Raji (cell line): ENCODE measurements around the gene ST3GAL4.

Experiments used
- POLR2A ChIP-seq: IDR thresholded peaks from 2 replicates; pipeline ENCODE4 v1.6.1; 2011; ENCODE audit warnings: low read depth, low read length, control low read depth; ENCODE audit not compliant: insufficient read depth

ST3GAL4 gene

DNA sequence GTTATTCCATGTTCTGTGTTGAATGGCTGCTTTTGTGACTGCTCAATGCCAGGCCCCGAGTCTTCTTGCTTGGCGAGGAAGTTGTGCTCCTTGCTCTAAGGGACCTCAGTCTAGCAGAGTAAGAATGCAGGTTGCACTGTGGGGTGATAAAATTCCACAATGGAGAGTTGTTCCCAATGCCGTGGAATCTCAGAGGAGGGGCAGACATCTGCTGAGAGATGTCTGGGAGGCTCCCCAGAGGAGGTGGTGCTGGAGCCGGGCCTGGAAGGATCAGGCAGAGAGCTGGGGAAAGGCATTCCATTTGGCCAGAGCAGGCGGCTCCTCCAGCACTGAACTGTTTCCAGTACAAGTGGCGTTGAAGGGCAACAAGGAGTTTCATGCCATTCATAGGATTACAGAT lies 55.2 kb downstream of the ST3GAL4 start:
- no peak for TF ChIP-seq POLR2A

DNA sequence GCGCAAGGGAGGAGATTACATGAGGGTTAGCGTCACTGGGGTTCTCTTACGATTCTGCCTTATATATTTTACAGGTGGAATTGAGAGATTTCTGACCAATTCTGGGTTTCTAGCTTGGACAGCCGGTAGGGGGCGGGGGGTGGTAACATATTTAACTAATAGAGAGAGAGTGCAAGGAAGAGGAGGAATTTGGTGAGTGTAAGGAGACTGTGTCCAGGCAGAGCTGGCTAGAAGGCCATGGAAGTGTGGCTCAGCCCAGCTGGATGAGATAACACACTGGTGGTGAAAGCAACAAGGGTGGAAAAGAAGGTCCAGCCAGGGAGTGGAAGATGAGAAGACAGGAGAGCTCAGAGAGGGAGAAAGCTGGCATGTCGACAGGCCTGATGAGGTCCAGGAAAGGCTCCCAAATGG lies 56.5 kb downstream of the ST3GAL4 start:
- no peak for TF ChIP-seq POLR2A

DNA sequence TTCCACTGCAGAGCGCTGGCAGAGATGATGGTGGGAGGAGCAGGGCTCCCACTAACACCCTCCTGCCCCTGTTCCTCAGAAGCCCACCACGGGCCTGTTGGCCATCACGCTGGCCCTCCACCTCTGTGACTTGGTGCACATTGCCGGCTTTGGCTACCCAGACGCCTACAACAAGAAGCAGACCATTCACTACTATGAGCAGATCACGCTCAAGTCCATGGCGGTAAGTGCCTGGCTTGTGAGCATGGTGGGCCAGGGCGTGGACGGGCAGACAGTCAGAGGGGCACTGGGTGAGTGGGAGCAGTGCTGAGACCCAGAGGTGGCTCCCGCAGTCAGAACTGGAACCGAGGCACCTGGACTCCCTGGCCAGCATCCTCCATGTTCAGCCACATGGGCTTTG lies 57.9 kb downstream of the ST3GAL4 start:
- TF ChIP-seq POLR2A, result no peak

DNA sequence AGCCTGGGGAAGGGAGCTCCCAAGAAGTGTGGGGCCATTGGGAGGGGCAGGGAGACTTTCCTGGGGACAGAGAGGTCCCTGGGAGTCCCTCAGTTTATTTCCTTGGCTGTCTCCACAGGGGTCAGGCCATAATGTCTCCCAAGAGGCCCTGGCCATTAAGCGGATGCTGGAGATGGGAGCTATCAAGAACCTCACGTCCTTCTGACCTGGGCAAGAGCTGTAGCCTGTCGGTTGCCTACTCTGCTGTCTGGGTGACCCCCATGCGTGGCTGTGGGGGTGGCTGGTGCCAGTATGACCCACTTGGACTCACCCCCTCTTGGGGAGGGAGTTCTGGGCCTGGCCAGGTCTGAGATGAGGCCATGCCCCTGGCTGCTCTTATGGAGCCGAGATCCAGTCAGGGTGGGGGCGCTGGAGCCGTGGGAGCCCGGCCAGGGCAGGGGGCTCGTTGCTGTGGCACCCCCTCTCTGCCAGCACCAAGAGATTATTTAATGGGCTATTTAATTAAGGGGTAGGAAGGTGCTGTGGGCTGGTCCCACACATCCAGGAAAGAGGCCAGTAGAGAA lies 58.4 kb downstream of the ST3GAL4 start:
- TF ChIP-seq POLR2A, result no peak

DNA sequence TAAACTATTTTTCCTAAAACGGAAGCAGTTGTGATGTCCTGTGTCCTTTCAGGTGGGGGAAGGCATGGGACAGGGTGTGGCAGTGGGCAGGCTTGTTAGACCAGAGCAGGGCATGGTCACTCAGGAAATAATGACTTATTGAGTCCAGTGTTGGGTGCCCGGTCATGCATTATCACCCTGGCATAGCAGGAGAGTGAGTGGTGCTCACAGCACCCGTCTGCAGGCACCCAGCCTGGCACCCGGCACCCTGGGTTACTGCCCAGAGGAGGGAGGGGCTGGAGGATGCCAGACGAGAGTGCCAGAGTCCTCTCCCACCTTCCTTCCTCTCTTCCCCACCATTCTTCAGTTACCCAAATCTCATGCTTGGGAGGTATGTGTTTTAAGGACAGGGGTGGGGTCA lies 59.1 kb downstream of the ST3GAL4 start:
- no peak for TF ChIP-seq POLR2A

DNA sequence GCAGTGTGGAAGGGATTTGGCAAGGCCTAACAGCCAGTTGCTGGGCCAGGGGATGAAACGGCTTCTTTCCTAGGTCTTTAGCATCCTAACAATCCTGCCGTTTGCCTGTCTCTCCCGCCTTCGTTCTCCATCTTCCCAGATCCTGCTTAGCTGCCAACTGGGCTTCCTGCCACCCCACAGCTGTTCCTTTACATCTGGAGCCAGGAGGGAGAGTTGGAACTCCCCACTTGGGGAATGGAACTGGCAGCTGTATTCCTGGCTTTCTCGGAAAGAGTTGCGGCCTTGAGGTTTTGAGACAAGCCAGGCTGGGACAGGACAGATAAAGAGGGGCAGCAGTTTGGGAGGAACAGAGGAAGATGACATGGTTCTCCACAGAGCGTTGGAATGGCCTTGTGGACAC lies 59.6 kb downstream of the ST3GAL4 start:
- TF ChIP-seq POLR2A, result no peak

DNA sequence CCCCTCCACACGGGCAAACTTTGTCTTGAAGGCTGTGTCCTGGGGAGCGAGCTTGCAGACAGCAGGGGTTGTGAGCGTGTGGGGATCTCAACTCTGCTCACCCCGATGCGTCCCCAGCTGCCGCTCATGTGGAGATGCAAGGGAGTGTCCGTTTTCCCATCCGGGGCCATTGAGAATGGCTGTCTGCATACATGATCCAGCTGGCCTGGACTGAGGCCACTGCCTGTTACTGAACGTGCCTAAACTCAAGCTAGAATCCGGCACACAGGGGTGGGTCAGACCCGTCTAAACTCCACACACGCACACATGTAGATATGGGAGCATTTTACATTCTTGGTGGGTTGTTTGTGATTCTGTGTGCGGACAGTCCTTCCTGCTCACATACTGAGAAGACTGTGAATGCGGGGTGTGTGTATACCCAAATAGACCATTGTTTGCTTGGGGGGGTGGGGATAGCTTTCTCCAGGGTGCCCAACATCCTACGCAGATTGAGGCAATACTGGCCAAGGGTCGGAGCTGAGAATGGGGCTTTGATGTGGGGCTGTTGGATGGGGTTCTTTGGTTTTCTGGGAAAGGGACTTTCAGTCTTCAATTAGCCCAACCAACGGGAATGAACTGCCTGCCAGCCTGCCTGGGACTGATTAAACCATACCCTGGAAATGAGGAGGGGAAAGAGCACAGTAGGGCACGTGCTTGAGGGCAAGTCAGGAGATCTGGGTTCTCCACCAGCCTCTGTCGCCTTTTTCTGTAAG lies 60.4 kb downstream of the ST3GAL4 start:
- no peak for TF ChIP-seq POLR2A

DNA sequence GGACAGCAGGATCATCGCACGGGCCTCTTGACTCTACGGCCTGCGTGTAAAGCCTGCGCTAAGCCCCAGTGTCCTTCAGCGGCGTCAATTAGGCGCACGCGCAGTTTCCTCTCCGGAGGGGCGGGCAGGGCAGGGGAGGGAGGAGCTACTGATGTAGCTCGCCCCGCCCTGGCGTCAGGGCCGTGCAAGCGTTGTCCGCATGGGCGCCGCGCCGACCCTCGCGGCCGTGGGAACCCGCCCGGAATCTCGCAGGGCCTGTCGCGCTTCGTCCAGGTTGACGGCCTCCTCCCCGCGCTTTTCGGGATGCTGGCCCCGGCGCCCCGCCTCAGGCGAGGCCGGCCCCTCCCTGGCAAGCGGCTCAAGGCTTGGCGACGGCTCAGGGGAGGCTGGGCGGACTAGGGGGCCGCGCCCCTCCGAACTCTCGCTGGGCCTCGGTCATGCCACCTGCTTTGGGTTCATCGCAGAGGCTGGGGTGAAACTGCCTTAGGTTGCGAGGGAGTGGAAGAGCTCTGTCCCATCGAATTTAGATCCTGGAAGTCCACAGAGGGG lies 61.1 kb downstream of the ST3GAL4 start:
- no peak for TF ChIP-seq POLR2A

DNA sequence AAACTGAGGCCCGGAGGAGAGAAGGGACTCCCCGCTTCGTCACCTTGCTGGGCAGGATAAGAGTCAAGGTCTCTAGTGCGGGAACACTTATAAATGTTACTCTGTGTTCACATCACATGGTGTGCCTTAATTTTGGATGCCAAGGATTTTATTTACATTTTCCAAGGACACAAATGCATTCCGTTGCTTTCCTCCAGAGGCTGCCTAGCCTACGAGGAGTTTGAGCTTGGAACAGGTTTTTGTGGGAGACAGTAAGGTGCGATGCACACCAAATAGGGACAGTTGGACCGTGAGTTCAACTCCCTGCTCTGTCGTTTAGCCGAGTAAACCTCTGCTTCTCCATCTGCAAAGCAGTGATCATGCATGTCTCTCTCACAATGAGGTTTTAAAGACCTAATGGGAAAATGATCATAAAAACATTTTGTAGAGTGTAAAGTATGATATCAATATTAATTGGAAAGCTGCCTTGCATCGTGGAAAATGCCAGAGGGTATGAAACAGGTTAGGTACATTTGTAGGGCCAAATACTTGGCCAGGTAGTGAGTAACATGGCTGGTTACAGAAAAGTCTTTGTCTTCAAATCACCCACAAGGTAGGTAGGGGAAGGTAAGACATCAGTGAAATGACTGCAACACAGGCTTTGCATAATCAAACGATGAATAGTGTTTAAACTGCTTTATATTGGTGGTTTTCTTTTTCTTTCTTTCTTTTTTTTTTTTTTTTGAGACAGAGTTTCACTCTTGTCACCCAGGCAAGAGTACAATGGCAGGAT lies 61.8 kb downstream of the ST3GAL4 start:
- TF ChIP-seq POLR2A, result no peak

DNA sequence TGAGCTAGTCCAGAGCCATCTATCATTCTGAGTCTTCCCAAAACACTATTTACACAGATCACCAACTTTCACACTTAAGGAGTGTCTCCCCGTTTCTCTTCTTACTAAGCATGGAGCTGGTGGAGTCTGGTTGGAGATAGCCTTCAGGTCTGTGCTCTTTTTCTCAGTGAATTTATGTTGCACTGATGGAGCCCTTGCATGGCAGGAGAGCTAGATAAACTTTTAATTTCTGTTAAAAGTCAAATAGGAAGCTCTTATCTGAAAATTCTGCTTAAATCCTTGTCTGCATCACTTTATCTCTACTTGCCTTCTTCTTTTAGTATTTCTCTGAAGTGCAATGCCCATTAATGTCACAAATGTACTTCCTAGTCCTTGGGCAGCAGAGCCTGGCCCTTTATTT lies 63.4 kb downstream of the ST3GAL4 start:
- no peak for TF ChIP-seq POLR2A

DNA sequence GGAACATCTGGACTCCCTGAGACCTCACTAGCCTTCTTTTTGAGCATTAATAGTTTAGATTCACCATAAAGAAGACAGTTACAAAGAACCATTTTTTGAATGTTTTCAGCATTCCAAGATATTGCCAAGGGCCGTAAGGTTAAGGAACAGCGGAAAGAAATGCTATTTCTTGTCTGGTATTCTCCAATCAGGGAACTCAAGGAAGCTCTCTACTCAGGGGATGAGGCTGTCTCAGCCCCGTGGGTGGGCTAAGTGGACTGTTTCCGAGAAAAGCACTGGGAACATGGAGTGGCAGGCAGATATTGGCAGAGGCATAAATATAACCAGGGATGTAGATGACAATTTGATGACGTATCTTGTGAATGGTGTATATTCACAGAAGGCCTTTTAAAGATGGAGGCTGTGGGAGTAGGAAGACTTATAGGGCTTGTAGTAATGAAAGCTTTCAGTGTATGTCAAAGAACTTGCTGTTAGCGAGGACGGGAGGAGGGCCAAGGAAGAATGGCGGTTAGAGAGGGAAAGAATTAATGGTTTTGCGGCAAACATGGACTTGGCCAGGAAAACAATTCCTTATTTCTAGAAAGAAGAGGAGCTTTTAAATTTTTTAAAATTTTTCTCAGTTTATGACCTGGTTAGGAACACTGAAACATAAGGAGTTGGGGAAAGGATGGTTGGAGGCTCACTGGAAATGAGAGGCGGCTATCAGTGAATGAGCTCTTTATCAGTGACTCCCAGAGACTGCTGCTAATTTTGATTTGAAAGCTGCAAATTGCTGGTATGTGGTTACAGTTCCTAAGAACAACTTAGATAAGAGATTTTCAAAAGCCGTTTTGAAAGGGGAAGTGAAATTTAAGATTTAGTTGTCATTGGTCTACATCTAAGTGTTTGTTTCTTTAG lies 64.6 kb downstream of the ST3GAL4 start:
- TF ChIP-seq POLR2A, result no peak

DNA sequence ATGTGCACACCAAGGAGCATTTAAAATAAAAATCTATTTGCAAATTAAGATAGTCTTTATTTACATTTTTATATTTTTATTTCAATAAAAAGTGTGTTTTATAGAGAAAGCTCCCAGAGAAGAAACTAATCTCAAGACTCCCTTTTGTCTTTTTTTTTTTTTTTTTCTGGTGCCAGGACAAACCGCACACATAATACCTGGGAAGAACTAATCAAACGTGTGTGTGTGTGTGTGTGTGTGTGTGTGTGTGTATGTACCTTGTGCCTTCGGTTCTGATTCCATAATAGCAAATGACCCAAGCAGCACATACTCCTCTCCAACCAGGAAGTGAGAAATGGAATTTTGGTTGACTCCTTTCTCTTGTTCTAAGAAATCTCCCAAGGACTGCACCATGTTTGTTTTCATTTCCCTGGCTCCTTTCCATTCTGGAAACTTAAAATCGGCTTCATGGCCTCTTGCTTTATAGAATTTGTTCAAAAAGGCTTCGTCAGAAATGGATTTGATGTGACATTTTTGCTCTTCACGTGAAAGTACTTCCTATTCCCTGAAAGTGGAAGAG lies 65.3 kb downstream of the ST3GAL4 start:
- no peak for TF ChIP-seq POLR2A

DNA sequence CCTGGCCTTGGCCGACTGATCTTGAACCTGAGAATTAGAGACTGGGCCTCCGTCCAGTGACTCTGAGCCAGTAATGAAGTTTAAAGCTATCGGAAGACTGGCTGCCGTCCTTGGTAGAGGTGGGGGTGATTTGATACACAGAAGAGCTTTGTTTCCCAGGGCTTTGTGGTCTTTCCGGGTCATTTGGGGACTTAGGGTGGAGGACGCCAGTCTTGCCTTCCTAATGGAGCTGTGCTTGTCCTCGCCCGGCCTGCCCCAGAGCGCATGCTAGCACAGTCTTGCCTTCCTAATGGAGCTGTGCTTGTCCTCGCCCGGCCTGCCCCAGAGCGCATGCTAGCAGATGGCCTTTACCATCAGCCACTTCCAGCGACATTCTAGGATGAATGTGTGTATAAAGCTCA lies 65.8 kb downstream of the ST3GAL4 start:
- TF ChIP-seq POLR2A, result no peak

DNA sequence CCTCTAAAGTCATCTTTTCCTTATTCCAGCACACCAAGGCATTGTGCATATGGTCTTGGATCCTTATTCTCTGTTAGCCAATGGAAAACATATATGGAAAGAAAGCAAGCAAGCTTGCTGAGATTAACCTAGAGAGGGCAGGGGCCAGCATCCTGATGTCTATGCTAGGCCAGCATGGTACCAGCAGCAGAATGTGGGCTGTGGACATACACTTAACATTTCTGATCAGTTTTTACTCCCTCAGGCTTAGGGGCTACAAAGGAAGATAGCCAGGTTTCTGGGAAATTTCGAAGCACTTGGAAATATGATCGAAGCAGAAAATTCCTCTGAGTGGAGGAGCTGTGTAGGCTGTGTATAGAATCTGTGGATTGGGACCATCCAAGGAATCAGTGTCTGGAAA lies 67.0 kb downstream of the ST3GAL4 start:
- no peak for TF ChIP-seq POLR2A

DNA sequence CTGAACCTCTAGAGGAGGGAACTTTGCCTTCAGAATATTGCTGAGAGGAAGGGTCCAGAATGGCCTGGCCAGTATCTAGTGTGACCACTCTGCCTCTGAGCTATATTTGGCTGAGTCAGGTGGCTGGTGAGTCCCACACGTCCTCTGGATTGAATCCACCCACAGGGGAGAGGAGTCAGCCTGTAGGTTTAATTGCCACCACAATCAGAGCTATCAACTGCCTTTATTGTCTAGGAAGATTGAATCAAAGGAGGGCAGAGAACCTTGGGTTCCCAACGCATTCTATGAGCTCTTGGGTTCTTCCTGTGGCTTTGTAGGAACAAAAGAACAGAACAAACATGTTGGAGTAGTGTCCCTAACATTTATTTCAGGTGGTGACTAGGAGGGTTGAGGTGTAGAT lies 67.7 kb downstream of the ST3GAL4 start:
- no peak for TF ChIP-seq POLR2A

DNA sequence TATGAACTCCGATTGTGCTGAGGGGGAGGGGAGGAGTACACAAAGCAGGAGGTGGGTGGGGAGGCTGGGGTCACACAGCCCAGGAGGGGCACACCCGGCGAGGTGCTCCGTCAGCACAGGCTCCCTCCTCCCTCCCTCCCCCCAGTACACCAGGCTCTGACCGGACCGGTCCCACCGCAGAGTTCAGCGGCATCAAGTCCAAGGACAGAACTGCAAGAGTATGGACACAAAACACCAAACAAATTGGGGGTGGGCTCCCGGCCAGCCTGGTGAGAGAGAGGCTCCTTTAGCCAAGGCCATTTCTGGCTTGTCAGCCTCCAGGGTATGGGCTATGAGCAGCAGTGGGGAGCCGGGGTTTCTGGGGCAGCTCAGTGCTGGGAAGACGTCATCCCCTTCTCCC lies 68.3 kb downstream of the ST3GAL4 start:
- TF ChIP-seq POLR2A, result no peak
